Karpas-422 (cell line): ENCODE measurements around the gene UBASH3A. TPM values are rescaled to one million over a fixed set of nuclear protein-coding genes. Genes with fewer than 3 reads are reported as not detected.
A peak's percentile ranks its signal among the peaks of the same experiment; 100 is the strongest.

Experiments
- DNase-seq: peaks from one replicate; pipeline ENCODE4 v3.0.0-alpha.2; 2015
- H2AFZ ChIP-seq: fragments of 200-600 bp; sonication (generic); 2 replicates; pipeline ENCODE4 v1.6.1; 2014; ENCODE audit warnings: antibody characterized with exemption, low read length, mixed read lengths
- H3K27ac ChIP-seq: fragments of 200-600 bp; sonication (generic); 2 replicates; pipeline ENCODE4 v1.5.1; 2014; ENCODE audit warnings: mild to moderate bottlenecking, low read length, moderate library complexity
- H3K27me3 ChIP-seq: fragments of 200-600 bp; sonication (generic); 2 replicates; pipeline ENCODE4 v1.6.1; 2014; ENCODE audit warnings: low read length, mixed read lengths
- H3K36me3 ChIP-seq: fragments of 200-600 bp; sonication (generic); 2 replicates; pipeline ENCODE4 v1.6.1; 2014; ENCODE audit warnings: low read length, mixed read lengths; ENCODE audit not compliant: insufficient read depth
- H3K4me1 ChIP-seq: fragments of 200-600 bp; sonication (generic); 2 replicates; pipeline ENCODE4 v1.6.1; 2014; ENCODE audit warnings: mild to moderate bottlenecking, low read length, mixed read lengths
- H3K4me2 ChIP-seq: fragments of 200-600 bp; sonication (generic); 2 replicates; pipeline ENCODE4 v1.6.1; 2014; ENCODE audit warnings: low read length, low read depth, mild to moderate bottlenecking; ENCODE audit not compliant: poor library complexity, severe bottlenecking
- H3K4me3 ChIP-seq: fragments of 200-600 bp; sonication (generic); 2 replicates; pipeline ENCODE4 v1.5.1; 2014; ENCODE audit warnings: mild to moderate bottlenecking, antibody characterized with exemption, low read length, mixed read lengths
- H3K79me2 ChIP-seq: fragments of 200-600 bp; sonication (generic); 2 replicates; pipeline ENCODE4 v1.6.1; 2014; ENCODE audit warnings: mild to moderate bottlenecking, low read length, mixed read lengths
- H3K9ac ChIP-seq: fragments of 200-600 bp; sonication (generic); 2 replicates; pipeline ENCODE4 v1.6.0; 2014; ENCODE audit warnings: low read length
- H3K9me2 ChIP-seq: fragments of 200-600 bp; sonication (generic), shearing (Covaris generic); replicated peaks from 2 replicates; pipeline ENCODE4 v1.6.0; 2014; ENCODE audit warnings: mild to moderate bottlenecking, low read length, moderate library complexity; ENCODE audit not compliant: insufficient read depth
- H3K9me3 ChIP-seq: fragments of 300-700, 200-600 bp; sonication (generic); 2 replicates; pipeline ENCODE4 v1.6.1; 2014; ENCODE audit warnings: low read length, mixed read lengths
- H4K20me1 ChIP-seq: fragments of 200-600 bp; sonication (generic); 2 replicates; pipeline ENCODE4 v1.6.1; 2014; ENCODE audit warnings: mild to moderate bottlenecking, antibody characterized with exemption, low read length, low read depth; ENCODE audit not compliant: insufficient read depth
- total RNA-seq: library from RNA; depleted of rRNA; stranded (reverse); fragments of >200 nt; shearing (Covaris generic); gene quantifications from 2 replicates; pipeline ENCODE4 v1.2.3, GENCODE V29; 2014; ENCODE audit warnings: low replicate concordance

UBASH3A gene
- total RNA-seq, 1 experiment from 2014 or later, result not detected

DNA sequence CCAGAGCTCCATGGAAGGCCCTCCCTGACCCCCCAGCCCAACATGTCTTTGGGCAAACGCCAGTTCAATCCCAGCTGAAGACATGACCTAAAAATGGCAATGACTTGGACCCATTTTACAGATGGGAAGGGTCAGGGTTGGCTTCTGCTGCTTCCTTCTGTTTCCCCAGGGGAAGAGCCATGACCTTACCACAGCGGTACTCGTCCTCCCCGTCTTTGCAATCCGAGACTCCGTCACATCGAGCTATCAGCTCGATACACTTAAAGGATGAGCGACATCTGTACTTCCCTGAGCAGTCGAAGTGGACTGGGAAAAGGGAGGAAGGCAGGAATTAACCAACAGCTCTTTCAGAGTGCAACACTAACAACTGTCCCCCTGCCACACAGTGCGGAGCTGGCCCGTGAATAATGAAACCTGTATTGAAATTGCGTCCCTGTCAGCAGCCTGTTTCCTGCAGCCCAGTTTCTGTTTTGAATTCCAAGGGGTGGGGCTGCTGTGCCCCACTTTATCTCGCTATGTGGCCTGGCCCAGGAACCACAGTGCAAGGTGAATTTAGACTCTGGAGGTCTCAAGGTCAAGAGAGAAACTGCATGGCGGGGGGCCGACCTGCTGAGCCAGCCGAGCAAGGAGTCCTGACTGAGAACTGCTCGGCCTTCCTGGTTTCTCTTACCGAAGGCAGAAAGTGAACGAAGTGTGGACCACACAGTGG lies 14.8 kb upstream of the UBASH3A start:
- H3K4me1 ChIP-seq, result peaks cover 24% of the 10 kb centered on the region
- H3K4me3 ChIP-seq, result no peak overlapping the region

DNA sequence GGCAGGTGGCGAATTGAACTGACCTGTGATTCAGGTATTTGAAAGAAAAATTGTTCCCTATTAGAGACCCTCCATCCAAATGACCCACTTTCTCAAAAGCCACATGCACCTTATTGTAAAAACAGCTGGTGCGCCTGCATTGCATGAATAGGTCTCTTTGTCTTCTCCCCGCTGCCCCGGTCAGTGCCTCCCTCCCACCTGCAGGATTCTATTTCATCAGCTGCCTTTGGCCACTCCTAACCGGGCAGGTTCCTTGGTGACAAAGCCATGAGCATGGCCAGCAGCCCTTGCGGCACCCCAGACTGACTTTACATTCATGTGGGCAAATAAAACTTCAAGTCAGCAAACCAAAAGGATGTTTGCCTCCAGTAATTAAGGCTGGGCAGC lies 14.3 kb upstream of the UBASH3A start:
- H3K27ac ChIP-seq, result no peak overlapping the region
- H3K4me2 ChIP-seq, result no peak overlapping the region
- no peaks in the 10 kb centered on the region for H3K9me2 ChIP-seq
- no peaks in the 10 kb centered on the region; the same call in 1 of the 2 replicates for H4K20me1 ChIP-seq
- no peak overlapping the region for H3K9ac ChIP-seq
- DNase-seq, result no peak
- no peaks in the 10 kb centered on the region for H3K36me3 ChIP-seq
- H3K4me1 ChIP-seq, result peaks cover 18% of the 10 kb centered on the region
- no peaks in the 10 kb centered on the region for H3K79me2 ChIP-seq
- H2AFZ ChIP-seq, result no peak overlapping the region
- no peak overlapping the region for H3K4me3 ChIP-seq
- no peaks in the 10 kb centered on the region for H3K27me3 ChIP-seq
- H3K9me3 ChIP-seq, result no peaks in the 10 kb centered on the region

More for the DNA sequence above, 14.8 kb upstream of the UBASH3A start:
- no peaks in the 10 kb centered on the region; the same call in 1 of the 2 replicates for H4K20me1 ChIP-seq
- H3K36me3 ChIP-seq, result no peaks in the 10 kb centered on the region
- no peak overlapping the region for H2AFZ ChIP-seq
- no peak overlapping the region for H3K4me2 ChIP-seq
- H3K27ac ChIP-seq, result no peak overlapping the region
- H3K9me3 ChIP-seq, result no peaks in the 10 kb centered on the region
- no peak overlapping the region for H3K9ac ChIP-seq
- no peaks in the 10 kb centered on the region for H3K27me3 ChIP-seq
- H3K9me2 ChIP-seq, result no peaks in the 10 kb centered on the region
- no peaks in the 10 kb centered on the region for H3K79me2 ChIP-seq
- no peak for DNase-seq

- Histone ChIP-seq H3K27ac (no peak overlapping the region), H3K9me3 (no peaks in the 10 kb centered on the region), H3K4me1 (peaks cover 12% of the 10 kb centered on the region), H3K4me2 (no peak overlapping the region), H3K36me3 (no peaks in the 10 kb centered on the region), H3K9ac (no peak overlapping the region), H2AFZ (no peak overlapping the region), H3K79me2 (no peaks in the 10 kb centered on the region), H3K4me3 (no peak overlapping the region), H4K20me1 (no peaks in the 10 kb centered on the region; the same call in 1 of the 2 replicates), H3K9me2 (no peaks in the 10 kb centered on the region), H3K27me3 (no peaks in the 10 kb centered on the region)
- DNase-seq, result no peak
Observed at GRCh38 chr21:42390193-42390592, 13.5 kb upstream of the UBASH3A start.

DNA sequence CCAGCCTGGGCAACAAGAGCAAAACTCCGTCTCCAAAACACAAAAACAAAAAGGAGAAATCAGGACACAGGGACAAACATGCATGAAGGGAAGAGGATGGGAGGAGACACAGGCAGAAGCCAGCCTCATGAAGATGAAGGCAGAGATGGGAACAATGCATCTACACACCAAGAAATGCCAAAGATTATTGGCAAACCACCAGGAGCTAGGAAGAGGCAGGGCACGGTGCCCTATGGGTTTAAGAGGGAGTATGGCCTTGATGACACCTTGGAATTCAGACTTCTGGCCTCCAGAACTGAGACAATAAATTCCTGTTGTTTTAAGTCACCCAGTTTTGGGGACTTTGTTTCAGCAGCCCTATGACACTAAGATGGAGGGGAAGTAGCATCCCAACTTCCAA lies 13.0 kb upstream of the UBASH3A start:
- Histone ChIP-seq H3K4me3 (no peak overlapping the region), H3K36me3 (no peaks in the 10 kb centered on the region), H3K27me3 (no peaks in the 10 kb centered on the region), H3K9me2 (no peaks in the 10 kb centered on the region), H3K9ac (no peak overlapping the region), H3K4me2 (no peak overlapping the region), H2AFZ (no peak overlapping the region), H3K4me1 (peaks cover 11% of the 10 kb centered on the region), H4K20me1 (no peaks in the 10 kb centered on the region; the same call in 1 of the 2 replicates), H3K27ac (no peak overlapping the region), H3K9me3 (no peaks in the 10 kb centered on the region), H3K79me2 (no peaks in the 10 kb centered on the region)
- DNase-seq, result no peak

- Histone ChIP-seq H3K27me3 (no peaks in the 10 kb centered on the region), H3K9ac (no peak overlapping the region), H3K9me3 (no peaks in the 10 kb centered on the region), H2AFZ (no peak overlapping the region), H4K20me1 (no peaks in the 10 kb centered on the region), H3K27ac (no peak overlapping the region), H3K4me1 (peaks cover 13% of the 10 kb centered on the region), H3K4me3 (no peak overlapping the region), H3K79me2 (no peaks in the 10 kb centered on the region), H3K4me2 (no peak overlapping the region), H3K9me2 (no peaks in the 10 kb centered on the region), H3K36me3 (no peaks in the 10 kb centered on the region)
- DNase-seq, result no peak
Observed at GRCh38 chr21:42391297-42391696, 12.4 kb upstream of the UBASH3A start.

DNA sequence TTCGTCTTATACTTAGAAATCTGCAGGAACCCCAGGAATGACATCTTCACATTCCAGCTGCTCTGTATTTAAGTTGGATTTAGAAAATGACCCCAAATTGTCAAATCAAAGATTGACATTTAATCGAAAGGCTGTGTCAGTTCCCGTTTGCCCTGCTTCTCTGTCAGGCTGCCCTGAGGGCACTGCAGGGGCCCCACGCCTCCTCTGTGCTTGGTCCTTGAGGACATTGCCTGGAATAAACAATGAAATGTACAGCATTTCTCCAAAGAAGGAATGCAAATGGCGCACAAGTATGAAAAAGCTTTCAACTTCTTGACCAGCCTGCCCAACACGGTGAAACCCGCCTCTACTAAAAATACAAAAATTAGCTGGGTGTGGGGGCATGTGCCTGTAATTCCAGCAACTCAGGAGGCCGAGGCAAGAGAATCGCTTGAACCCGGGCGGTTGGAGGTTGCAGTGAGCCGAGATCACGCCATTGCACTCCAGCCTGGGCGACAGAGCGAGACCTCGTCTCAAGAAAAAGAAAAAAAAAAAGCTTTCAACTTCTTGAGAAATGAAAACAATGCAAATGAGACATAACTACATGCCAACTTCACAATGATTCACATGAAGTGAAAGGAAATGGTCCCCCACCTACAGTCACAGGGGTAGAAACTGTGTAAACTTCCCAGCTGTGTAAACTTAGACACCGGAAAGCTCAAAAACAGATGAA lies 10.8 kb upstream of the UBASH3A start:
- Histone ChIP-seq H3K9me3 (no peaks in the 10 kb centered on the region), H3K9me2 (no peaks in the 10 kb centered on the region), H4K20me1 (no peaks in the 10 kb centered on the region), H3K27ac (no peak overlapping the region), H3K9ac (no peak overlapping the region), H3K4me1 (peaks cover 29% of the 10 kb centered on the region), H2AFZ (no peak overlapping the region), H3K36me3 (no peaks in the 10 kb centered on the region), H3K4me3 (no peak overlapping the region), H3K27me3 (no peaks in the 10 kb centered on the region), H3K4me2 (peak overlapping the region; percentile 28), H3K79me2 (no peaks in the 10 kb centered on the region)
- DNase-seq, result peak; percentile 48

GRCh38 chr21:42393443-42393950 lies 10.2 kb upstream of the UBASH3A start:
- no peak overlapping the region for H3K27ac ChIP-seq
- no peaks in the 10 kb centered on the region for H3K36me3 ChIP-seq
- H3K4me3 ChIP-seq, result no peak overlapping the region
- no peak overlapping the region for H3K9ac ChIP-seq
- no peak overlapping the region for H2AFZ ChIP-seq
- no peaks in the 10 kb centered on the region for H3K79me2 ChIP-seq
- H3K4me1 ChIP-seq, result peaks cover 35% of the 10 kb centered on the region
- no peaks in the 10 kb centered on the region for H3K9me3 ChIP-seq
- no peaks in the 10 kb centered on the region for H4K20me1 ChIP-seq
- no peak for DNase-seq
- H3K4me2 ChIP-seq, result peak overlapping the region; percentile 28
- no peaks in the 10 kb centered on the region for H3K9me2 ChIP-seq
- H3K27me3 ChIP-seq, result no peaks in the 10 kb centered on the region

- Histone ChIP-seq H3K9me3 (no peaks in the 10 kb centered on the region), H4K20me1 (no peaks in the 10 kb centered on the region), H3K9ac (no peak overlapping the region), H3K36me3 (no peaks in the 10 kb centered on the region), H3K9me2 (no peaks in the 10 kb centered on the region), H3K79me2 (no peaks in the 10 kb centered on the region), H3K27me3 (no peaks in the 10 kb centered on the region), H3K4me3 (no peak overlapping the region), H3K4me1 (peaks cover 45% of the 10 kb centered on the region), H3K27ac (no peak overlapping the region), H3K4me2 (no peak overlapping the region), H2AFZ (no peak overlapping the region)
- DNase-seq, result no peak
Observed at GRCh38 chr21:42395302-42395701, 8.4 kb upstream of the UBASH3A start.
